ENCODE data around the gene TNNC1.

Gene TNNC1

GRCh38 chr3:52453496-52454249 is at the start of gene TNNC1:
Gene TNNC1, minus strand, starts transcription at chr3:52454041. Its CDS starts 26 bp downstream, at chr3:52454015.
- no peak for FAIRE-seq

- FAIRE-seq, result no peak
Measured at GRCh38 chr3:52502808-52503350, 49.0 kb upstream of the TNNC1 start.

- no peak for FAIRE-seq
Measured at GRCh38 chr3:52502001-52502400, 48.2 kb upstream of the TNNC1 start.

GRCh38 chr3:52501046-52501445 is 47.2 kb upstream of the TNNC1 start:
- FAIRE-seq, result no peak

- no peak for FAIRE-seq
Measured at GRCh38 chr3:52498137-52499054, 44.6 kb upstream of the TNNC1 start.

GRCh38 chr3:52495777-52496602 is 42.1 kb upstream of the TNNC1 start:
- FAIRE-seq, result no peak

GRCh38 chr3:52494886-52495495 is 41.1 kb upstream of the TNNC1 start, which contains the start of gene STAB1:
Gene STAB1, plus strand, starts transcription at chr3:52495338. Its CDS starts 76 bp downstream, at chr3:52495414.
- no peak for FAIRE-seq

- FAIRE-seq, result no peak
Measured at GRCh38 chr3:52494445-52494844, 40.6 kb upstream of the TNNC1 start.

- no peak for FAIRE-seq
Measured at GRCh38 chr3:52493232-52494017, 39.6 kb upstream of the TNNC1 start.

- no peak for FAIRE-seq
Measured at GRCh38 chr3:52492059-52492458, 38.2 kb upstream of the TNNC1 start.

- FAIRE-seq, result no peak
Measured at GRCh38 chr3:52490939-52491526, 37.2 kb upstream of the TNNC1 start.

GRCh38 chr3:52490035-52490938 is 36.4 kb upstream of the TNNC1 start:
- FAIRE-seq, result no peak

- FAIRE-seq, result no peak
Measured at GRCh38 chr3:52489453-52489852, 35.6 kb upstream of the TNNC1 start.

GRCh38 chr3:52488746-52489145 is 34.9 kb upstream of the TNNC1 start:
- FAIRE-seq, result no peak

GRCh38 chr3:52487788-52488691 is 34.2 kb upstream of the TNNC1 start:
- FAIRE-seq, result no peak

GRCh38 chr3:52487050-52487787 is 33.4 kb upstream of the TNNC1 start:
- no peak for FAIRE-seq

- FAIRE-seq, result no peak
Measured at GRCh38 chr3:52484680-52485461, 31.0 kb upstream of the TNNC1 start.

All from islet of Langerhans (tissue), 1 donor.